C4-2B (cell line): ENCODE results near the gene FAU.

Source experiments
- CTCF ChIP-seq: fragments of 450-650 bp; conservative IDR thresholded peaks from 2 replicates; pipeline ENCODE4 v1.5.1; 2017; ENCODE audit warnings: mild to moderate bottlenecking
- ZFX ChIP-seq: fragments of 450-650 bp; IDR thresholded peaks from 2 replicates; pipeline ENCODE4 v1.6.1; 2017

- TF ChIP-seq CTCF, result no peak
- TF ChIP-seq ZFX, result no peak
Measured at GRCh38 chr11:65071907-65072630, 49.9 kb downstream of the FAU start.
